Astrocyte of the spinal cord (primary cell): ENCODE measurements around the gene ERICH2.

Experiments used
- DNase-seq: peaks from one replicate; pipeline ENCODE4 v3.0.0; 2011; ENCODE audit warnings: low read depth, low spot score
- H3K4me3 ChIP-seq: 2 replicates; pipeline ENCODE4 v1.5.1; 2011; ENCODE audit warnings: low read depth, mild to moderate bottlenecking, low read length, moderate library complexity
- in situ Hi-C: cut with HindIII; loops from 2 replicates; pipeline ENCODE4 v1.10.0; 2017; ENCODE audit warnings: low sequenced_read_pairs
- TF ChIP-seq, protein P1 (sequence below): IDR thresholded peaks from 2 replicates; pipeline ENCODE4 v1.5.1; 2012; ENCODE audit warnings: low read depth, mild to moderate bottlenecking, low read length, inconsistent platforms

The ERICH2 gene

DNA sequence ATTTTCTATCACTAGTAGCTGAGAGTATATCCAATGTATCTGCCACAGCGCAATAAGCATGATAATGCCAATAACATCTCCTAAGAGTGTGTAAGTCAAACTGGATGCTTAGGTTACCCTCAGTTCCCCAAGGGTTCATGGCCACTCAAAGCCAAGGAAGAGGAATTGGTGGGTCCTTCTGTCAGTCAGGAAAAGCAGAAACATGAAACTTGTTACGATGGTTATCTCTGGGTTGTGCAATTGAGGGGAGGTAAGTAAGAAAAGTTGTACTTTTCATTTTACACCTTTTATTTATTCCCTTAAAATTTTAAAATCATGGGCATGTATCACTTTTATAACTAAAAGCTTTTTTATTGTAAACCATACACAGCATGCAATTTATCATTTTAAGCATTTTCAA lies 36.4 kb downstream of the ERICH2 start:
- no peak for DNase-seq
- in situ Hi-C loops = no loop called here
- no peak overlapping the region for H3K4me3 ChIP-seq
- TF ChIP-seq, protein P1, sequence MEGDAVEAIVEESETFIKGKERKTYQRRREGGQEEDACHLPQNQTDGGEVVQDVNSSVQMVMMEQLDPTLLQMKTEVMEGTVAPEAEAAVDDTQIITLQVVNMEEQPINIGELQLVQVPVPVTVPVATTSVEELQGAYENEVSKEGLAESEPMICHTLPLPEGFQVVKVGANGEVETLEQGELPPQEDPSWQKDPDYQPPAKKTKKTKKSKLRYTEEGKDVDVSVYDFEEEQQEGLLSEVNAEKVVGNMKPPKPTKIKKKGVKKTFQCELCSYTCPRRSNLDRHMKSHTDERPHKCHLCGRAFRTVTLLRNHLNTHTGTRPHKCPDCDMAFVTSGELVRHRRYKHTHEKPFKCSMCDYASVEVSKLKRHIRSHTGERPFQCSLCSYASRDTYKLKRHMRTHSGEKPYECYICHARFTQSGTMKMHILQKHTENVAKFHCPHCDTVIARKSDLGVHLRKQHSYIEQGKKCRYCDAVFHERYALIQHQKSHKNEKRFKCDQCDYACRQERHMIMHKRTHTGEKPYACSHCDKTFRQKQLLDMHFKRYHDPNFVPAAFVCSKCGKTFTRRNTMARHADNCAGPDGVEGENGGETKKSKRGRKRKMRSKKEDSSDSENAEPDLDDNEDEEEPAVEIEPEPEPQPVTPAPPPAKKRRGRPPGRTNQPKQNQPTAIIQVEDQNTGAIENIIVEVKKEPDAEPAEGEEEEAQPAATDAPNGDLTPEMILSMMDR = no peak

DNA sequence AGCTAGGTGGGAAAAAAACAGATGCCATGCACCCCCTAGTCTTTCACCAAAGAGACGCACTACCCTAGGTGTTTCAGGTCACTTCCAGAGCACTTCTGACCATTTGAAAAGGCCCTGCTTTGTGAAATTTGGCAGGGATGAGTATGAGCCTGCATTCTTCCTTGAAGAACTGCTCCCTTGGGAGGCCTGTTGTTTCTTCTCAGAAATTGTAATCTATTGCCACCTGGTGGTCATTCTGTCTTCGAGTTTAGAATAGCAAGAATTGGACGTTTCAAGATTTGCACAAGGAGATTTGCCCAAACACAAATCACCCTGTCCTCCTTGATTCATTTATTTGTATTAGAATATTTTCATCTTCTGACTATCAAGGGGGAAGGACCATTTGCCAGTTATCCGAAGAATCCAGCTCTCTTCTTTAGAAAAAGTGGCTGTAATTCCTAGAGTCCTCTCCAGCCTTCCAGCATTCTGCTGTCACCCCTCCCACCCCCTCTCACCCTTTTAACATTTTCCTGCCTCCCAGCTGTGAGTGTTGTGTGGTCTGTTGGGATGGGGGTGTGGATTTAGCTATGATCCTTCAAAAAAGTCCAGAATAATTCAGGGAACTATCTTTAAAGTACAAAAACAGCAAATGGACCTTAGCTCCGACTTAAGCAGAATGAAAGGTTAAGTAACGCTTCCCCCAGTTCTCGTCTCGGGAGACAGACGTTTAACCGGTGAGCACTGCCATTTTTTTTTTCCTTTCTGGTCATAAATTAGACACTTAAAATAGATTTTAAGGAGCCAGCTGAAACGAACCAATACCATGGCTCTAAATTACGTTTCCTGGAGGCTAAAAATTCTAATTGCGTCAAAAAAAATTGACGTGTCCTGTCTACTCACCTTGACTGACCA lies 42.8 kb downstream of the ERICH2 start:
- DNase-seq = peak; percentile 86
- in situ Hi-C loops = no loop called here
- TF ChIP-seq, protein P1 = peak; percentile 55
- H3K4me3 ChIP-seq = no peak overlapping the region

DNA sequence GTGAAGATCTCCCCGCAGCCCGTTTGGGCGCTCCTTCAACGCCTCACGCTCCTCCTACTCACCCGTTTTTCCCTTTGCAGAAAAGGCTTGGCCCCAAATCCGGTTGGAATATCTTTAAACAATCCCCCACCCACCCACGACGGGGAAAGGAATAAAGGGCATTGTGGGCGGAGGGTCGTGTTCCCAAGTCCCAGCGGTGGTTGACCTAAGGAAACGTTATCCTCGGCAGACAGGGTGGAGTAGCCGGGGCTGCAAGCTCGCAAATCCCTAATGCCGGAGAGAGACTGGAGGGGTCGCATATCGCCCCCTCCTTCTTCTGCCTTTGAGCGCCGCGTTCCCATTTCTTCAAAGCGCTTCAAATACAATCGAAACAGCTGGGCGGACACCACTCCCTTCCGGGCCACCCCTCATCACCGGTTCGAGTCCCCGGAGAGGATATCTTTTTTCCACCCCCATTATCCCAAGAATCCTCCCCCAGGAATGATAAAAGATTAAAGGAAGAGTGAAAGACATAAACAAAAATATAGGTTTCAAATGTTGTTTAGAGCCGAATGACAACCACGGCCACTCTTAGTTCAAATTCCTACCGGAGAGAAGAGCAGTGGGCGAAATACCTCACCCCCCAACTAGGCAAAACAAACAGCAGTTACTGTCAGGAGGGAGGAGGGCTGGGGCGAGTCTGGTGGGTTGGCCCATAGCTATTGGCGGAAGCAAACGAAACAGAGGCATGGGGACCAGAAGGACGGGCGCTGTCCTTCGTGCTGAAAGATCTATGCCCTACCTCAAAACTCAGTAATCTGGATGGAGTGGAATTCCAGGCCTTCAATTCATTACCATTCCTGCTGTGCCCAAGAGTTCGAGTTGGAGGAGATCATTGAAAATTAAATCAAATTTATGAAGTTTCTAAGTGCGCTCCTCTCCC lies 43.7 kb downstream of the ERICH2 start:
- peak; percentile 50 for DNase-seq
- no peak overlapping the region for H3K4me3 ChIP-seq
- in situ Hi-C loops = no loop called here
- TF ChIP-seq, protein P1 = no peak

DNA sequence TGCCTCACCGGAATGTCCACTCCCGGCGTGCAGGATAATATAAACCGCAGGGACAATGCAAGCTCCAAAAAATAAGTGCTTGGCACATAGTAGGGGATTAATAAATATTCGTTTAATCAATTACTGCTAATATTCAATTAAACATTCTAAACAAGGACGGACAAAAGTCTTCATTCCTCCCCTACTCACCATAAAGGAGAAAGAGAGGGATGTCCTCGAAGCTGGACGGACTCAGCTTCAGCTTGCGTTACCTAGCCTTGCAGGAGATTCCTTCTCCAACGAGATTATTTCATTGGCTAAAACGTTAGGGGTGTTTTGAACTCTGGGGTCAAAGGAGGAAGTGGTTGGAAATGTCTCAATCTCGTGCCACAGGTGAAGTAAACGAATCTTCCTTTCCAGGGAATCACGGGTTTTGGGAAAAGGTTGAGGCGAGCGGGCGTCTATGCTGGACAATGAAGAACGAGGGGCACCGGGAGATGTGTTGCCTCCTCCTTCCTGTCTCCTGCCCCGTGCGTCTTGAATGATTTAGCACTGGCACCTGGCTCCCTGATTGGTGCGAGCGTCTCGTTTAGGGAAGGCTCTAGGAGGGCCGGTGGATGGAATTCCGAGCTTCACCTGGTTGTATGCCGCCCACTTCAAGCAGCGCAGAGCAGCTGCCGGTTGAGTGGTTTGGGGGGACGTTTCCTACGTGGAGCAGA lies 44.5 kb downstream of the ERICH2 start:
- no peak overlapping the region for H3K4me3 ChIP-seq
- in situ Hi-C loops = no loop called here
- TF ChIP-seq, protein P1 = no peak
- DNase-seq = no peak

DNA sequence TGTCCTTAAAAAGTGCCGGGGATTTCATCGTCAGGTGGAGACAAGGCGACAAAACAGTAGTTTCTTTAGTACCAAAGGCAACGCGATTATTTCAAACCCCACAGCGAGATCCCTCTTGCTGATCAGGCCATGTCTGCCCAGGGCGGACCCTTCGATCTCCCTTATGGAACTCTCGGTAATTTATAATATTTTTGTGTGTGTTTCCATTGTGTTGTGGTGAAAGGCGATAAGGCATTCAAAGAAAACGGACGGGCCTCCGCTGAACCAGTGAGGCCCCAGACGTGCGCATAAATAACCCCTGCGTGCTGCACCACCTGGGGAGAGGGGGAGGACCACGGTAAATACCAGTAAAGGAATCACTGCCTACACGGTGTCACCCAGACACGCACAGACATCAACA lies 45.1 kb downstream of the ERICH2 start:
- DNase-seq = no peak
- in situ Hi-C loops = no loop called here
- TF ChIP-seq, protein P1 = no peak

More for the DNA sequence above, 45.1 kb downstream of the ERICH2 start:
- H3K4me3 ChIP-seq = no peak overlapping the region
